HG03280 (cell line): ENCODE results near the gene GOSR1.
"Not testable (repeated sequence)": the region's sequence is repeated elsewhere in the genome, so short reads cannot be mapped to it uniquely, and the experiment has no call there.

Experiments
- ATAC-seq: cut with Tn5 transposase; IDR thresholded peaks from one replicate; pipeline ENCODE4 v1.9.1; 2021; ENCODE audit warnings: mild to moderate bottlenecking, moderate library complexity; ENCODE audit not compliant: unreplicated experiment

GOSR1 gene

GRCh38 chr17:30573603-30574175, 96.5 kb downstream of the GOSR1 start:
- ATAC-seq = no peak

GRCh38 chr17:30574309-30574708, 97.1 kb downstream of the GOSR1 start:
- not testable (repeated sequence) for ATAC-seq

DNA sequence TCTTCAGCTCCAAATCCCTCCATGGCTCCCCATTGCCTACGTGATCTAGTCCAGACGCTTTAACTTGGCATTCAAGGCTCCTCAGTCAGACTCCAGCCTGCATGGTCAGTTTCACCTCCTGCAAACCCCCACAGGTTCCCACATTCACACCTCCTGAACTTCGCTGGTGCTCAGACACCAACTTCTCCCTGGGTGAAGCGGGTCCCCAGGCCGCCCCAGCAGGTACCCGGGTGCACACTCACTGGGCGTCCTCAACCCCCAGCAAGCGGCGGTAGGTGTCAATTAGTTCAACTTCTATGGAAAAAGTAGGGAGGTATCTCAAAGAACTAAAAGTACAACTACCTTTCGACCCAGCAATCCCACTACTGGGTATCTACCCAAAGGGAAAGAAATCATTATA, 97.6 kb downstream of the GOSR1 start:
- ATAC-seq = not testable (repeated sequence)

DNA sequence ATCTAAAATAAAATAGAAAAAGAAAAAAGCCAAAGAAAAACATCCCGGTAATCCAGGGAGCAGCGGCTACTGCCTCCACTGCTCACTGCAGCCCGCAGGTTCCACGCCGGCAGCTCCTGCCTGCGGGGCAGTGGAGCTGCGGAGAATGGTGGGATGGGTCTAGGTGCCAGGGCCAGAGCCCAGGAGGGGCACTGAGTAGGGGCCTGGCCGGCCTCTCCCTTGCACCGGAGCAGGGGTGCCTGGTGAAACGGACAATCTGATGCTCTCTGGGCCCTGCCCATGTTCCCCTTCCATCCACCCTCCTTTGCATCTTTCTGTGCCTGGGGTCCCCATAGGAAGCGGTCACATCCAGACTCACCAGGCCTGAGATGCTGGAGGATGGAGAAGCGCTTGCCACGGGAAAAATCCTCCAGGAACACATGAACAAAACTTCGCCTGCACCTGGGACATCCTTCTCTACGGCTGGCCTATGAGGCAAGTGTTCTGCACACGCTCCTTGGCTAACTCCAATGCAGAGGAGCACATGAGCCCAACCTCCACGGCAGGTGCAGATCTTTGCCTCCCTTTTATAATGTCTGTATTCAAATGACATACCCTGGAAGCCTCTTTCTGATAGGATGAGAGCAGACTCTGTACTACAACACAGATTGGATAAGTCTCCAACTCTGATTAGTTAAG, 98.6 kb downstream of the GOSR1 start:
- not testable (repeated sequence) for ATAC-seq

- no peak for ATAC-seq
Observed at GRCh38 chr17:30576326-30576861, 99.2 kb downstream of the GOSR1 start.
